Left kidney (tissue), 2 donors: ENCODE data around the gene MXRA8. TPM values are rescaled to one million over a fixed set of nuclear protein-coding genes. Genes with fewer than 3 reads are reported as not detected.

Experiments
- DNase-seq: peaks from one replicate; pipeline ENCODE4 v3.0.0-alpha.2; 2013
- polyA plus RNA-seq: library from polyadenylated mRNA; unstranded; fragments of 120-200 nt; gene quantifications from one replicate; pipeline ENCODE4 v1.2.1, GENCODE V29; 2013; ENCODE audit not compliant: insufficient read length

Gene MXRA8
- polyA plus RNA-seq, 1 donor: 147 TPM

DNA sequence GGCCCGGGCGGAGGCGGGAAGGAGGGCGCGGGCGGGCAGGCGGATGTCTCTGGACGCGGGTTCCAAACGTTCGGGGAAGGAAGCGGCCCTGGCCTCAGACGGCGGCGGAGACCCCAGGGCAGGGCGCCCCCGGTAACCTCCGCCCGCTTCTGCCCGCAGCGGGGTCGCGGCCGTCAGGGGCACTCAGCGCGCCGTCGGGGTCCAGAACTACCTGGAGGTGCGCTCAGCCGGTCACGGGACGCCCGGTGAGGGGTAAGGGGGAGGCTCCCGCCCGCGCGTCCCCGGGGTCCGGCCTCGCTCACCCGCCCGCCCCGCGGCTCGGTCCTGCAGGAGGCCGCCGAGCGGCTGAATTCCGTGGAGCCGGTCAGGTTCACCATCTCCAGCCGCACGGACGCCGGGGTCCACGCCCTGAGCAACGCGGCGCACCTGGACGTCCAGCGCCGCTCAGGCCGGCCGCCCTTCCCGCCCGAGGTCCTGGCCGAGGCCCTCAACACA is 49.6 kb downstream of the MXRA8 start:
- DNase-seq: no peak

DNA sequence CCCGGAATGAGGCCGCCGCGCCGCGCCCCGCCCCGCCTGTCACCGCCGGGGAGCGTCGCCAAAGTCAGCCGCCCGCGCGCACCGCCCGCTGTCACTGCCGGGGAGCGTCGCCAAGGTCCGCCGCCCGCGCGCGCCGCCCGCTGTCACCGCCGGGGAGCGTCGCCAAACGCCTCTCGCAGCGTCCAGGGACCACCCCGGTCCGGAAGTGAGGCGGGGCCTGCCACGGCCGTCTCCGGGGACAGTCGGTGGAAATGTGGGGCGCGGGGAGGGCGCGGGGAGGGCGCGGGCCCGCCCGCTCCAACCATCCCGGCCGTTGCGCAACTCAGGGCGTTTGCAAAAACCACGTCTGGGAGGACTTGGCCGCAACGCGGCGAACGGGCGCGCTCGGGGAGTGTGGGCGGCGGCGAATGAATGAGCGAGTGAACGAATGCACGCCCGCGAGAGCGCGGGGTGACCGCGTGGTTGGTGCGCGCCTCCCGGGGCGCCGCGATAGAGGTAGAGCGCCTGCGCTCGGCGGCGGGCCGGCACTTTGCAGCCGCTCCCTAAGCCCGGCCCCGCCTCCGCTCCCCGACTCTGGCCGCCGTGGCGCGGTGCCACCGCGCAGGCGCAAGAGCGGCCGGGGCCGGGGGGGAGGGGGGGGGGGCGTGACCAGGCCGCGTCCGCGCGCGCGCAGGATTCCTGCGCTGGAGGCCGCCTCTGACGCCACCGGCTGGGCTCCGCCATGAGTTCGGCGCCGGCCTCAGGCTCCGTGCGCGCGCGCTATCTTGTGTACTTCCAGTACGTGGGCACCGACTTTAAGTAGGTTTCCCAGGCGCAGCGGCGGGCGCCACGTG is 50.2 kb downstream of the MXRA8 start, which contains the start of the genes ACAP3 and PUSL1:
Gene ACAP3, minus strand, starts transcription at position 8 of the 833 bp plus-strand sequence. CDS start 115 bp downstream, outside the sequence.
Gene PUSL1, plus strand, starts transcription at position 675 of the 833 bp plus-strand sequence. Its CDS starts 47 bp downstream, at position 722.
- DNase-seq: peak; percentile 86

DNA sequence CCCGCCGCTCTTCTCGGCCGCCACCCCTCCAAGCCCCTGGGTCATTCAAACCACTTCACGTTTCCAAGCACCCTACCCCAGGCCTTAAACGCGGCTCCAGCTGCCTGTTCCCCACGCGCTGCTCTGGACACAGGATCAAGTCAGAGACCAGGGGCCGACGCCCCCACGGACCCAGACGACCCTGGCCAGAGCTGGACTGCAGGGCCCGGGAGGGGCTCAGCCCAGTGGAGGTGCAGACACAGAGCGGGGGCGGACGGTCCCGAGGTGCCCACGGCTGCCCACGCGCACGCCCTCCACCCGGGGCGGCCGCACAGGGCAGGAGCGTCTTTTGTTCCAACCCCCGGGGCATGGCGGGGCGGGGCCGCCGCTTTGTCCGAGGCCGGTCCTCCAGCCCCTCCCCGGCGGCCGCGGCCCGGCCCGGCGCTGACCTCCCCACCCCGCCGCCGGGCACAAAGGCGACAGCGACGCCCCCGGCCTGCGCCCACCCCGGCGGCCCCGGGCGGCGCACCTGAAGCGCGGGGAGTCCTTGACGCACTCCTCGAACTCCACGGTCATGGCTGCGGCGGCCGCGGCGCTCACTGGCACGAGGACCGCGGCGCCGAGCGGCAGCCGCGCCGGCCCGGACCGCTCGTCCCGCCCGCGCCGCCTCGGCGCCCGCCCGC is 51.0 kb downstream of the MXRA8 start:
- DNase-seq: no peak

DNA sequence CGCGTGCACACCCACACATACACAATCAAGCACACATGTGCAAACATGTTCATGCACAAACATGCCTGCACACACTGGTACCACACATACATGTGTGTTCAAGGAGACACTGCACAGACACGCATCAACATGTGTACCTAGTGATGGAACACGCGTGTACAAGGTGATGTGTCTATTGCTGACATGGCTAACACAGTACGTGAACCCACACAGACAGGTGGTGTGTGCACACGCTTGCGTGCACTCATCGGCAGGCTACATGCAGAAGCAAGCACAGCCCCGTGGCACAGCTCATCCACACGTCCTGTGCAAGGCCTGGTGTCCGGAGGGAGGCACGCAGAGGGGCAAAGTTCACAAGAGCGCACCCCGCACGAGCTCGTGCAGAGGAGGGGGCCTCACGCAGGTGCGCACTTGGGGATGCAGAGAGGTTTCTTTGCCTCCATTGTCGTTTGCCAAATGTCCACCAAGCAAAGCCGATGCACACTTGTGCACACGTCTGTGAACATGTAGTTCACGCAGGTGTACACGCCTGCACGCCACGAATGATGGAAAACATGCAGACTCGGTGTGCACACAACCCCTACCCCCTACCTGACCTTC is 51.6 kb downstream of the MXRA8 start:
- DNase-seq: no peak

DNA sequence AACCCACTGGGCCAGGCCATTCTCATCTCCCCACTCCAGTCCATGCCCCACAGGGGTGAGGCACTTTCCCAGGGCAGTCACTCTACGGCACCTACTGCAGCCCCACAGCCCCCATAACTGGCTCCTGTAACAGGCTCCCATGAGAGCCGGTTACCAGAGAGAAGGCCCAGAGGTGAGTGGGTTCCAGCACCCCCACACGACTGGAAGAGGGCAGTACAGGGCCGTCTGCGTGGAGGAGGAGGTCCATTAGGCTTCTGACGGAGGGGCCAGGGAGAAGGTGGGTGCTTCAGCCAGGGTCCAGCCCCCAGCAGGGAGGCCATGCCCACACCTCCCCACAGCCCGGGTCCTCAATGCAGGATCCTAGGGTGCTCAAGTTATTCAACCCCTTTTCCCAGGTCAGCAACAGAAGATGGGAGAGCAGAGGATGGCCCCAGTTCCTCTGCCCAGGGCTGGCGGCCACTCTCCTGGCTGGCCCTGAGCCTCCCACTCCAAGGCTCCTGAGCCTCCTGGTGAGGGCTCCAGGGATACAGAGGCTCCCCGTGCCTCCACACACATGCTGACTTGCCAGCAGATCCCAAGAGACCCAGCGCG is 52.2 kb downstream of the MXRA8 start:
- no peak for DNase-seq

DNA sequence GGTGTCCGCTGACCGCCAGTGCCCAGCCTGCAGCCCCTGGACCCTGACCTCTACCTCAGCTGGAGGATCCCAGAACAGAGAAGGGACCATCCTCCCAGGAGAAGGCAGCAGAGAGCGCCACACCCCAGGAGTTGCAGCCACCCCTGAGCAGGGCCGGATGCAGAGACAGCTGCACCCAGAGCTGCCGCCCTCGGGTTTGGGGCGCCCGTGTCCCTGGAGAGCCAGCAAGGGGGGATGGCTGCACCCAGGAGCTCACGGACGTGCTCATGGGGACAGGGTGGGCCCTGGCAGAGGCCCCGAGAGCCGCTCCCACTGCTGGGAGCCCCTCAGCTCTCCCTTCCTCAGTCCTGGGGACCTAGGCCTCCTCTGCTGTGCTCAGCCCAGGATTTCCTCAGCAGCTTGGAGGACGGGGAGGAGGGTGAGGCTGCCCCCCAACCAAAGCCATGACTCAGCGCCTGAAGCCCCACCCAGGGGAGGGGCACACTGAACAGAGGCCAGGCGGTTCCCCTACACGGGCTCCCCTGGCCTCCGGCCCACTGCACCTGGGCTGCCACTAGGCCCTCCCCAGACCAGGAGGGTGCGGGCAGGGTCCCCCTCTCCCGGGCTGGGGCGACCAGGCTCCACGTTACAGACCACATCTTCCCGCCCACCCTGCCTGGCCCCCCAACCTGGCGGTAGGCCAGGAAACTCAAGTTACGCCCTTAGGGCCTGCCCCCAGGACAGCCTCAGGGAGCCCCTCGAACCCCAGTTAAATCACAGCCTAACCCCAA is 52.9 kb downstream of the MXRA8 start:
- DNase-seq: no peak

DNA sequence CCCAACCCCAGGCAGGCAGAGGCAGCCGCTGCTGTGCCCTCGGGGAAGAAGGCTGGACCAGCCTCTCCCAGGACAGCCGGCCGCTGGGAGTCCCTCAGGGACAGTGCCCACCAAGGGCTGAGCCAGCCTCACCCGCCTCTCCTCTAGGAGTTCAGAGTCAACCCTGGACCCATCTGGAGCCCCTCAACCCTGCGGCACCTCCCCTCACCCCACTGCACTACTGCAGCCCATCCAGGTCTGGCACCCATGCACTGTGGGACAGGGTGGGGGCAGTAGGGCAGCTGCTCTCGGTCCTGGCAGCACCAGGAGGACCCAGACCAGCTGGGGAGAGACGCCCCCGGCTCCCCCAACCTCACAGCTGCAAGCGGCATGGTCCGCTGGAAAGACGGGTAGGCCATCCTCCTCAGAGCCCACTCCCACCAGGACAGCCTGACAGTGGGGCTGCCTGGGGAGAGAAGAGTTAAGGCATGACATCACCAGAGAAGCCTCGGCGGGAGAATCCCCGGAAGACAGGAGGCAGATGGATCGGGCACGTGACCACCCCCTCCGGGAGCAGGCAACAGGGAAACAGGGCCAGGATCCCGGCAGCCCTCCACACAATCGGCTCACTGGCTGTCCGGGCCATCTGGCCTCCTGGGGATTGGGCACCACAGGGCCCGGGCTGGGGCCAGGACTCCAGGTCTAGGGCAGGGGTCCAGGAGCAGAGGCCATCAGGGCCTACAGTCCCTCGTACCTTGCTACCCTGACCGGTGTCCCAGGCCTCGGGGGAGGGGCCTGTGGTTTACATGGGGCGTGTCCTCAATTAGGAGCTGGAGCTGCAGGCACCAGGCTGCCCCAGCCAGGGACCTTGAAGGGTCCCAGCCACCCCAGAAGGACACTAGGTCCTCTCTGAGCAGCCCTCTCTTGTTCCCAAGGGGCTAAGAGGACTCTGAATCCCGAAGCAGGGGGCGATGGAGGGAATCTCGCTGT is 53.7 kb downstream of the MXRA8 start:
- peak; percentile 53 for DNase-seq

DNA sequence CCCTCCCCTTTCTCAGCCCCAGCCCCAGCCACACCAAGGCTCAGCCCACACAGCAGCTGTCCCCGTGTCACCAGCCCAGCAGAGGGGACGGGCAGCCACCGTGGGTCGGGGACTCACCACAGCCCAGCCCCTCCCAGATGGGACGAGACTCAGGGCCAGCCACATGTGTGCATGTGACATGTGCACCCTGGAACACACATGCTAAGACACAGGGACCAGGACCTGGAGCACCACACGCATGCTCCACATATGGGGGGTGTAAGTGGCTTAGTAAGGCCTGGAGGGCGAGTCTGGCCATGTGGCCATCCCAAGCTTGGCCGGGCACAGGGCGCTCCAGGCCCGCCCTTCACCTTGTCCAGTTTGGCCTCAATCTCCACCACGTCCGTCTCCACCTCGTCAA is 54.6 kb downstream of the MXRA8 start:
- DNase-seq: no peak

DNA sequence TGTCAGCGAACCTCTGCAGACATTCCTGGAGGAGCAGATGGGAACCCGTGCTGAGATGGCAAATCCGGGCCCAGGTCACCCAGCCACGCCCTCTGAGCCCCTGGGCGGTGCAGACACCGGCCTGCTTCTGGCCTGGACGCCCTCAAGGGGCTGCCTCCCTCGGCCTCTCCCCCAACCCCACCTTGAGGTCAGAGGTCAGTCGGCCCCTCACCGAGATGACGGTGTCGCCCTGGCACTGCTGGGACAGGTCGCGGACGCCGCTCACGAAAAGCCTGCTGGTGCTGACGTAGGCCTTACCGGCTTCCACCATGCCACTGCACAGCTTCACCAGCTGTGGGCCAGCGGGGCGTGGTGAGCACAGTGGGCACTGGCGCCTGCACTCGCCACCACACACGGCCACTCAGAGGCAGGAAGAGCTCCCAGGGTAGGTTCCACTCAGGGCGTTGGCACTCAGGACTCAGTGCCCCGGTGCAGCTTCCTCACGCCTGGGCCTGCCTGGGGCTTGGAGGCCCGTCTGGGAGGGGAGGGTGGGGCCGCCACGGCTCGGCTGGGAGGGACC is 55.3 kb downstream of the MXRA8 start:
- DNase-seq: no peak

Other genes with a start within 250 kb of the MXRA8 start
- 9.4 TPM for gene C1orf159, start 242.5 kb downstream of the MXRA8 start, polyA plus RNA-seq
- gene TTLL10, start 184.7 kb downstream of the MXRA8 start, polyA plus RNA-seq: 0.98 TPM
- 0.38 TPM for gene TNFRSF18, start 152.0 kb downstream of the MXRA8 start, polyA plus RNA-seq
- 1.0 TPM for gene TNFRSF4, start 144.4 kb downstream of the MXRA8 start, polyA plus RNA-seq
- gene SDF4, start 126.6 kb downstream of the MXRA8 start, polyA plus RNA-seq: 109 TPM
- 19.0 TPM for gene B3GALT6, start 126.3 kb downstream of the MXRA8 start, polyA plus RNA-seq
- 8.2 TPM for gene C1QTNF12, start 111.8 kb downstream of the MXRA8 start, polyA plus RNA-seq
- 55.7 TPM for gene UBE2J2, start 84.7 kb downstream of the MXRA8 start, polyA plus RNA-seq
- 4.9 TPM for gene SCNN1D, start 78.1 kb downstream of the MXRA8 start, polyA plus RNA-seq
- 25.2 TPM for gene ACAP3, start 50.6 kb downstream of the MXRA8 start, polyA plus RNA-seq
- gene PUSL1, start 50.0 kb downstream of the MXRA8 start, polyA plus RNA-seq: 6.9 TPM
- 119 TPM for gene INTS11, start 33.9 kb downstream of the MXRA8 start, polyA plus RNA-seq
- gene CPTP, start 33.8 kb downstream of the MXRA8 start, polyA plus RNA-seq: 10.8 TPM
- gene TAS1R3, start 27.3 kb downstream of the MXRA8 start, polyA plus RNA-seq: 0.37 TPM
- gene DVL1, start 9.1 kb downstream of the MXRA8 start, polyA plus RNA-seq: 22.0 TPM
- 50.6 TPM for gene AURKAIP1, start 16.7 kb upstream of the MXRA8 start, polyA plus RNA-seq
- gene CCNL2, start 40.8 kb upstream of the MXRA8 start, polyA plus RNA-seq: 353 TPM
- 111 TPM for gene MRPL20, start 48.7 kb upstream of the MXRA8 start, polyA plus RNA-seq
- gene ANKRD65, start 62.7 kb upstream of the MXRA8 start, polyA plus RNA-seq: 8.5 TPM
- 36.0 TPM for gene VWA1, start 77.1 kb upstream of the MXRA8 start, polyA plus RNA-seq
- 1.7 TPM for gene ATAD3C, start 91.1 kb upstream of the MXRA8 start, polyA plus RNA-seq
- 19.5 TPM for gene ATAD3B, start 113.2 kb upstream of the MXRA8 start, polyA plus RNA-seq
- gene ATAD3A, start 153.6 kb upstream of the MXRA8 start, polyA plus RNA-seq: 21.5 TPM
- gene TMEM240, start 182.1 kb upstream of the MXRA8 start, polyA plus RNA-seq: 3.7 TPM
- gene SSU72, start 216.3 kb upstream of the MXRA8 start, polyA plus RNA-seq: 82.2 TPM
- gene FNDC10, start 241.6 kb upstream of the MXRA8 start, polyA plus RNA-seq: 2.4 TPM